Adrenal gland (tissue), 5 donors: ENCODE results near the gene KIAA1328.

Experiments
- CTCF ChIP-seq, 6 experiments: fragments of 450-650 bp in 4 of 6; fragments of 200-600 bp in 2 of 6; sonication (generic) in 1 of 6; IDR thresholded peaks; 1 replicate in 5 of 6; 2 replicates in 1 of 6; pipeline versions ENCODE4 v1.5.1 to v1.8.0; 2016 to 2021; ENCODE audit warnings: antibody characterized with exemption in 6 of 6, mild to moderate bottlenecking in 2 of 6, moderate library complexity in 1 of 6
- POLR2A ChIP-seq, 2 donors: fragments of 450-650 bp; IDR thresholded peaks; one replicate each; pipeline ENCODE4 v1.6.1; 2017; ENCODE audit warnings: antibody characterized with exemption in 2 of 2, mild to moderate bottlenecking in 2 of 2, moderate library complexity in 1 of 2
- donor health status: DM: no; HTN: no; CAD: no.

DNA sequence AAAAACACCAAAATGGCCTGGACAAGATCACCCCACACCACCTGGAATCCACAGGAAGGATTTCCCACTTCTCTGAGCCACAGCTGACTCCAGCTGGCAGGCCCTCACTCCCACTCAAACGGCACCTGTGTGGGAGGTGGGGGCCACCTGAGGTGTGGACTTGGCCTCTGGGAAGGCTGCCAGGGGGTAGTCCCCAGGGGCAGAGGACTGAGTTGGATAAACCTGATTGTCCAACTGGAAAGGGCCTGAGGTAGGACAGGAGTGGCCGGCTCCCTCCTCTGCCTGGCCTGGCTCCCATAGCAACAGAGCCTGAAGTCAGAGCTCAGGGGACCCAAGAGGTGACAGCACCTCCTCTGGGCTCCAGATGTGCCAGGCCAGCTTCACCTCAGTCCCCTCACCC, 436.5 kb downstream of the KIAA1328 start:
- TF ChIP-seq CTCF (IDR thresholded peaks at IDR 0.05) = no peak
- TF ChIP-seq POLR2A (IDR thresholded peaks at IDR 0.05) = no peak
